ENCODE data around the gene ITGB1. TPM values are rescaled to one million over a fixed set of nuclear protein-coding genes. Genes with fewer than 3 reads are reported as not detected.

ITGB1 gene
- total and polyA plus RNA-seq, 9 of the 15 experiments (the other 6 are each of a cell fraction or from before 2014, with no cell fraction given): 40.2 to 194 (median 155) TPM

GRCh38 chr10:32980558-32981468 is 22.8 kb upstream of the ITGB1 start (continued):
- TF ChIP-seq ZNF277 (CRISPR knock-in tag; IDR thresholded peaks at IDR 0.05; ENCODE audit: borderline replicate concordance) (no peak), ZNF121 (CRISPR knock-in tag; conservative IDR thresholded peaks at IDR 0.05) (peak; percentile 95), ZNF197 (CRISPR knock-in tag; IDR thresholded peaks at IDR 0.05; ENCODE audit: low read depth) (no peak), HSF4 (CRISPR knock-in tag; IDR thresholded peaks at IDR 0.05; ENCODE audit: borderline replicate concordance) (no peak), ZNF408 (CRISPR knock-in tag; IDR thresholded peaks at IDR 0.05; ENCODE audit: low read depth) (no peak), ZNF512 (tag; IDR thresholded peaks at IDR 0.05) (no peak), ZNF717 (CRISPR knock-in tag; IDR thresholded peaks at IDR 0.05) (no peak), ZNF124 (CRISPR knock-in tag; IDR thresholded peaks at IDR 0.05) (no peak), ATF7 (IDR thresholded peaks at IDR 0.05) (peak; percentile 90), E2F3 (CRISPR knock-in tag; IDR thresholded peaks at IDR 0.05) (0 out of 2 replicates have a peak, but pooled peaks have one; percentile 12), ZC3H8 (IDR thresholded peaks at IDR 0.05) (no peak), EGR1 (conservative IDR thresholded peaks at IDR 0.05) (peak; percentile 48; the same call in 1 of the 2 replicates), BCLAF1 (IDR thresholded peaks at IDR 0.05; ENCODE audit: borderline replicate concordance in 1 of 2, control insufficient read depth in 1 of 2, low read depth in 2 of 2, low read length in 1 of 2) (no peak), MLLT1 (IDR thresholded peaks at IDR 0.05) (0 out of 4 replicates have a peak, but pooled peaks of 1 of the 2 experiments have one; percentile 54), TAF7 (tag; IDR thresholded peaks at IDR 0.05) (no peak; the same call in 1 of the 2 replicates), ZNF57 (CRISPR knock-in tag; IDR thresholded peaks at IDR 0.05) (no peak)
